A549 (cell line): Measurements from ENCODE around the gene TNC. TPM values are rescaled to one million over a fixed set of nuclear protein-coding genes. Genes with fewer than 3 reads are reported as not detected.

Experiments used
- ATAC-seq, 2 experiments: fragments of 200-7000 bp in 1 of 2; fragments of >200 bp in 1 of 2; cut with Nextera tagmentation in 1 of 2; cut with Tn5 transposase in 1 of 2; 3 replicates each; pipeline versions ENCODE4 v1.8.0 to v1.9.1; 2018 to 2020; ENCODE audit warnings: mild to moderate bottlenecking in 1 of 2, moderate library complexity in 1 of 2
- CTCF ChIA-PET: fragments of 300-600 bp; sonication (Branson Sonifier 250); formaldehyde crosslinking; extraction: SDS; loops from one replicate; lab custom pipeline; 2021; ENCODE audit warnings: antibody characterized with exemption, inconsistent platforms; lab: Yijun Ruan, JAX
- POLR2A ChIA-PET: fragments of 350-600 bp; formaldehyde crosslinking; extraction: SDS; loops from one replicate; lab custom pipeline; 2021; ENCODE audit warnings: antibody characterized with exemption, inconsistent platforms; lab: Yijun Ruan, JAX
- DNase-seq, 2 experiments: peaks; one replicate each; pipeline versions ENCODE4 v3.0.0 to v3.0.0-alpha.2; 2011 to 2016; ENCODE audit warnings: low read depth in 1 of 2, low spot score in 1 of 2
- FAIRE-seq: peaks from 2 replicates; lab custom pipeline; 2011; peaks lifted over from hg19 to GRCh38; lab: Jason Lieb, UNC
- H3K27ac ChIP-seq, 2 experiments: fragments of >200 bp; sonication (Bioruptor Twin); formaldehyde crosslinking; 3 replicates each; pipeline ENCODE4 v1.5.1; 2016 to 2017
- H3K4me1 ChIP-seq: fragments of >200 bp; sonication (Bioruptor Twin); formaldehyde crosslinking; 3 replicates; pipeline ENCODE4 v1.6.1; 2016
- H3K4me2 ChIP-seq: fragments of >200 bp; sonication (Bioruptor Twin); formaldehyde crosslinking; 3 replicates; pipeline ENCODE4 v1.6.1; 2016
- H3K4me3 ChIP-seq: fragments of >200 bp; sonication (Bioruptor Twin); formaldehyde crosslinking; 3 replicates; pipeline ENCODE4 v1.5.1; 2016
- H3K9me3 ChIP-seq: fragments of >200 bp; sonication (Bioruptor Twin); formaldehyde crosslinking; 3 replicates; pipeline ENCODE4 v1.6.1; 2016
- CHD2 ChIP-seq: fragments of 150-350 bp; IDR thresholded peaks from 2 replicates; pipeline ENCODE4 v1.6.1; 2014; ENCODE audit warnings: low read length; ENCODE audit not compliant: partially characterized antibody
- CHD4 ChIP-seq: fragments of 200-600 bp; sonication (generic); IDR thresholded peaks from 2 replicates; pipeline ENCODE4 v1.6.1; 2016; ENCODE audit warnings: antibody characterized with exemption, mild to moderate bottlenecking, borderline replicate concordance
- EHMT2 ChIP-seq: fragments of 200-600 bp; sonication (generic); IDR thresholded peaks from 2 replicates; pipeline ENCODE4 v1.6.1; 2016; ENCODE audit warnings: antibody characterized with exemption, low read depth, mild to moderate bottlenecking, moderate library complexity
- ESRRA ChIP-seq: fragments of 150-350 bp; IDR thresholded peaks from 2 replicates; pipeline ENCODE4 v1.6.1; 2014; ENCODE audit warnings: mild to moderate bottlenecking, low read length, borderline replicate concordance
- HDAC2 ChIP-seq: fragments of 200-600 bp; sonication (generic); IDR thresholded peaks from 2 replicates; pipeline ENCODE4 v1.6.1; 2016
- HEYL ChIP-seq: fragments of 250-450 bp; sonication (Bioruptor Pico); IDR thresholded peaks from 2 replicates; pipeline ENCODE4 v1.8.0; 2021; ENCODE audit warnings: mild to moderate bottlenecking, moderate library complexity
- HOXB13 ChIP-seq: fragments of 250-450 bp; sonication (Bioruptor Pico); IDR thresholded peaks from 2 replicates; pipeline ENCODE4 v1.5.0; 2020; ENCODE audit warnings: low read depth, mild to moderate bottlenecking, moderate library complexity
- JUN ChIP-seq, 2 experiments: fragments of >200 bp; sonication (Bioruptor Twin); formaldehyde crosslinking; IDR thresholded peaks; 2 replicates in 1 of 2; 3 replicates in 1 of 2; pipeline ENCODE4 v1.6.1; 2016 to 2017
- JUNB ChIP-seq: fragments of >200 bp; sonication (Bioruptor Twin); formaldehyde crosslinking; IDR thresholded peaks from 2 replicates; pipeline ENCODE4 v1.6.1; 2016
- KDM1A ChIP-seq: fragments of 200-600 bp; sonication (generic); IDR thresholded peaks from 2 replicates; pipeline ENCODE4 v1.6.1; 2016; ENCODE audit warnings: low read depth, mild to moderate bottlenecking
- MYC ChIP-seq: IDR thresholded peaks from 2 replicates; pipeline ENCODE4 v1.6.1; 2012; ENCODE audit warnings: mild to moderate bottlenecking, inconsistent platforms, low read length, improper control_type of control experiment, borderline replicate concordance
- NFE2L2 ChIP-seq: fragments of 150-350 bp; conservative IDR thresholded peaks from 2 replicates; pipeline ENCODE4 v1.6.1; 2014; ENCODE audit warnings: low read length
- NPAS2 ChIP-seq: fragments of 250-450 bp; sonication (Bioruptor Pico); IDR thresholded peaks from 2 replicates; pipeline ENCODE4 v1.8.0; 2022; ENCODE audit warnings: mild to moderate bottlenecking, moderate library complexity, borderline replicate concordance
- NR3C1 ChIP-seq: fragments of >200 bp; sonication (Bioruptor Twin); formaldehyde crosslinking; IDR thresholded peaks from 3 replicates; pipeline ENCODE4 v1.6.1; 2017
- PHF8 ChIP-seq: fragments of 200-600 bp; sonication (generic); IDR thresholded peaks from 2 replicates; pipeline ENCODE4 v1.6.1; 2016; ENCODE audit warnings: low read depth, mild to moderate bottlenecking, antibody characterized with exemption, moderate library complexity, borderline replicate concordance
- POLR2A ChIP-seq: IDR thresholded peaks from 2 replicates; pipeline ENCODE4 v1.6.1; 2012; ENCODE audit warnings: mild to moderate bottlenecking, low read length
- POLR2AphosphoS2 ChIP-seq: conservative IDR thresholded peaks from 2 replicates; pipeline ENCODE4 v1.6.1; 2012; ENCODE audit warnings: low read length, improper control_type of control experiment, inconsistent platforms
- RARB ChIP-seq: fragments of 250-450 bp; sonication (Bioruptor Pico); IDR thresholded peaks from 2 replicates; pipeline ENCODE4 v1.8.0; 2021; ENCODE audit warnings: mild to moderate bottlenecking, moderate library complexity
- SMC3 ChIP-seq: fragments of >200 bp; sonication (Bioruptor Twin); formaldehyde crosslinking; IDR thresholded peaks from 3 replicates; pipeline ENCODE4 v1.6.1; 2018; ENCODE audit warnings: inconsistent platforms
- SREBF2 ChIP-seq: fragments of 450-650 bp; IDR thresholded peaks from 2 replicates; pipeline ENCODE4 v1.6.1; 2014; ENCODE audit warnings: mild to moderate bottlenecking, moderate library complexity
- TP53 ChIP-seq: fragments of 250-450 bp; sonication (Bioruptor Pico); IDR thresholded peaks from 2 replicates; pipeline ENCODE4 v1.5.0; 2021; ENCODE audit warnings: mild to moderate bottlenecking, moderate library complexity
- ZNF302 ChIP-seq: fragments of 250-450 bp; sonication (Bioruptor Pico); IDR thresholded peaks from 2 replicates; pipeline ENCODE4 v1.9.0; 2021; ENCODE audit warnings: inconsistent platforms, mild to moderate bottlenecking, moderate library complexity
- WGBS: methylation state at CpG from one replicate; pipeline ENCODE4 v1.1.6; 2017; ENCODE audit errors: missing lambda C conversion rate; 5-methylcytosine and 5-hydroxymethylcytosine counted together
- polyA plus RNA-seq, 4 experiments: library from polyadenylated mRNA; depleted of rRNA in 3 of 4; stranded (reverse); fragments of >200 nt; fragmentation: RNase III in 1 of 4; extraction: RNeasy Plus Mini Kit Qiagen cat#74134 plus additional on column Dnase treatment in 1 of 4; gene quantifications; 2 replicates in 3 of 4; 3 replicates in 1 of 4; pipeline ENCODE4 v1.2.3, GENCODE V29; 2011 to 2017
- TF ChIP-seq, protein P1 (sequence below): IDR thresholded peaks from 2 replicates; pipeline ENCODE4 v1.6.1; 2012; ENCODE audit warnings: low read depth, borderline replicate concordance
- TF ChIP-seq, protein P2 (sequence below): fragments of >200 bp; sonication (Bioruptor Twin); formaldehyde crosslinking; IDR thresholded peaks from 2 replicates; pipeline ENCODE4 v1.6.1; 2016
- TF ChIP-seq, protein P3 (sequence below): IDR thresholded peaks from 2 replicates; pipeline ENCODE4 v1.6.1; 2012
- TF ChIP-seq, protein P4 (sequence below): fragments of 150-350 bp; IDR thresholded peaks from 2 replicates; pipeline ENCODE4 v1.6.1; 2014; ENCODE audit warnings: low read depth, mild to moderate bottlenecking, low read length
- TF ChIP-seq, protein P5 (sequence below): fragments of >200 bp; sonication (Bioruptor Twin); formaldehyde crosslinking; IDR thresholded peaks from 3 replicates; pipeline ENCODE4 v1.5.1; 2016

Gene TNC
- polyA plus RNA-seq, 2 of the 4 experiments (the other 2 are of a cell fraction) = 0.50 to 0.63 TPM

DNA sequence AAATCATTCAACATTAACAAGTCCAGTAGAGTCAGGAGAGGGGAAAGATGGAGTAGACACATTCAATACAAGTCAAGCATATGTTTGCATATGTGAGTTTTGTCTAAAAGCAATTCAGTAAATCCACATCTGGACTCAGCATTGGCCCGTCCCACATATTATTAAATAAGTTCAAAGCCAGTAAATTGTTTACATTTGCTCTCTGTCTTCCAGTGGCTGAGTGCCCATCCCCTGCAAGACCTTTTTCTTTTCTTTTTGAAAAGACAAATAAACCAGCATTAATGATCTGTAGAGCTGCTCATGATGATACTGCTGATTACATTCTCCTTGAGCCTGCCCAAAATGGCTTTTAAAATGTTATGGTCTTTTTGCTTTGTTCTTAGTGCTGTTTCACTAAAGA, 71.1 kb downstream of the TNC start:
- WGBS = 56% methylated on average over 1 of the region's 1 CpG
- no peak overlapping the region for H3K27ac ChIP-seq
- no peak overlapping the region for H3K4me3 ChIP-seq
- CTCF ChIA-PET = interaction anchor here (0.6 to 1.5 kb wide), 2 partner anchors 136 to 273 kb away, joined by 3 to 4 read pairs; no protein-coding TSS in a partner anchor
- no peak overlapping the region for H3K4me2 ChIP-seq
- H3K4me1 ChIP-seq = no peaks in the 10 kb centered on the region
- no peak for TF ChIP-seq PHF8
- no peak for TF ChIP-seq TP53 (CRISPR knock-in tag)
- TF ChIP-seq HOXB13 (CRISPR knock-in tag) = no peak
- no peak for TF ChIP-seq JUNB
- TF ChIP-seq SREBF2 = no peak
- TF ChIP-seq, protein P1, sequence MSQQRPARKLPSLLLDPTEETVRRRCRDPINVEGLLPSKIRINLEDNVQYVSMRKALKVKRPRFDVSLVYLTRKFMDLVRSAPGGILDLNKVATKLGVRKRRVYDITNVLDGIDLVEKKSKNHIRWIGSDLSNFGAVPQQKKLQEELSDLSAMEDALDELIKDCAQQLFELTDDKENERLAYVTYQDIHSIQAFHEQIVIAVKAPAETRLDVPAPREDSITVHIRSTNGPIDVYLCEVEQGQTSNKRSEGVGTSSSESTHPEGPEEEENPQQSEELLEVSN = no peak
- TF ChIP-seq HEYL (CRISPR knock-in tag) = no peak
- TF ChIP-seq, protein P2, sequence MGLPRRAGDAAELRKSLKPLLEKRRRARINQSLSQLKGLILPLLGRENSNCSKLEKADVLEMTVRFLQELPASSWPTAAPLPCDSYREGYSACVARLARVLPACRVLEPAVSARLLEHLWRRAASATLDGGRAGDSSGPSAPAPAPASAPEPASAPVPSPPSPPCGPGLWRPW = no peak
- no peak for TF ChIP-seq POLR2A
- TF ChIP-seq EHMT2 = no peak
- TF ChIP-seq, protein P3, sequence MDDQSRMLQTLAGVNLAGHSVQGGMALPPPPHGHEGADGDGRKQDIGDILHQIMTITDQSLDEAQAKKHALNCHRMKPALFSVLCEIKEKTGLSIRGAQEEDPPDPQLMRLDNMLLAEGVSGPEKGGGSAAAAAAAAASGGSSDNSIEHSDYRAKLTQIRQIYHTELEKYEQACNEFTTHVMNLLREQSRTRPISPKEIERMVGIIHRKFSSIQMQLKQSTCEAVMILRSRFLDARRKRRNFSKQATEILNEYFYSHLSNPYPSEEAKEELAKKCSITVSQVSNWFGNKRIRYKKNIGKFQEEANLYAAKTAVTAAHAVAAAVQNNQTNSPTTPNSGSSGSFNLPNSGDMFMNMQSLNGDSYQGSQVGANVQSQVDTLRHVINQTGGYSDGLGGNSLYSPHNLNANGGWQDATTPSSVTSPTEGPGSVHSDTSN = no peak
- TF ChIP-seq, all 56 proteins: peak for 0
- no peaks in the 10 kb centered on the region for H3K9me3 ChIP-seq
- POLR2A ChIA-PET = no interaction called here
- FAIRE-seq = no peak
- no peak for DNase-seq
- no peak for ATAC-seq

DNA sequence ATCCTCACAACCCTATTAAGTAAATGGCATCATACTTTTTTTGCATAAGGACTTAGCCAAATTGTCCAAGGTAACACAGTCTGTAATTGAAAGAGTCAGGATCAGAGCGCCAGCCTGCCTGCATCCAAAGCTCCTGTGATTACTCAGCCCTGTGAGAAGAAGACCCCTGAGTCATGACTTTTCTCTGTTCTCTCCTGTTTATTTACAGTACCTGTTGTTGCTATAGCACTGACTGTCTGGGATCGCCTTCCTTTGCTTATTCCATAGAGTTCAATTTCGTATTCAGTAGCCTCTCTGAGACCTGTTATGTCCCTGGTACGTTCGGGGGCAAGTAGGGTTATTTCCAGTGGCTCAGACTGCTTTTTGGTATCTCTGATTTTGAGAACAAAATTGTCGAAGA, 71.8 kb downstream of the TNC start:
- POLR2A ChIA-PET = no interaction called here

DNA sequence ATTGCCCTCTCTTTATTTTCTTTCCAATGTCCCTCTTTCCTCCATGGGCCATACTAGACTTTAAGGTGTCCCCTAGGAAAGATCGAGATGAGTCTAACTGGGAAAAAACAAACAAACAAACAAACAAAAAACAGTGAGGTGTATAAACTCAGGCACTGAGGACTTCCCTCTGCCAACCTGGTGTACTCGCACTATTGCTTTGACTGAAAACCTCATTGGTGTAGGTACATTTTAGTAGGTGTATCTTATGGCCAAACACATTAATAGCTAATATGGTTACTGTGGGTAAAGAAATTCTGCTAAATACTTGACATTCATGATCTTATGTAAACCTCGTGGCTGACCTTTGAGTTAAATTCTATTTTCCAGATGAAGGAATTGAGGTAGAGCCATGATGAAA, 74.3 kb downstream of the TNC start:
- FAIRE-seq = no peak
- no peaks in the 10 kb centered on the region for H3K4me1 ChIP-seq
- no peak for ATAC-seq
- no peak overlapping the region for H3K4me2 ChIP-seq
- WGBS = 45% methylated on average over 3 of the region's 3 CpGs
- H3K27ac ChIP-seq = no peak overlapping the region
- ChIA-PET POLR2A (no interaction called here), CTCF (interaction anchor here (1.8 kb wide), 1 partner anchor 29 kb away, joined by 6 read pairs; no protein-coding TSS in a partner anchor)
- no peak overlapping the region for H3K4me3 ChIP-seq
- no peaks in the 10 kb centered on the region for H3K9me3 ChIP-seq
- DNase-seq = no peak
- TF ChIP-seq ZNF302 (CRISPR knock-in tag) (no peak), POLR2AphosphoS2 (no peak), RARB (CRISPR knock-in tag) (no peak), PHF8 (no peak), ESRRA (no peak), NPAS2 (CRISPR knock-in tag) (no peak), JUN (IDR thresholded peaks at IDR 0.05) (no peak), HEYL (CRISPR knock-in tag) (no peak), EHMT2 (no peak), KDM1A (no peak), NFE2L2 (no peak), CHD4 (no peak), MYC (no peak), SREBF2 (no peak), SMC3 (no peak)
- TF ChIP-seq, protein P1 = no peak
- TF ChIP-seq, protein P4, sequence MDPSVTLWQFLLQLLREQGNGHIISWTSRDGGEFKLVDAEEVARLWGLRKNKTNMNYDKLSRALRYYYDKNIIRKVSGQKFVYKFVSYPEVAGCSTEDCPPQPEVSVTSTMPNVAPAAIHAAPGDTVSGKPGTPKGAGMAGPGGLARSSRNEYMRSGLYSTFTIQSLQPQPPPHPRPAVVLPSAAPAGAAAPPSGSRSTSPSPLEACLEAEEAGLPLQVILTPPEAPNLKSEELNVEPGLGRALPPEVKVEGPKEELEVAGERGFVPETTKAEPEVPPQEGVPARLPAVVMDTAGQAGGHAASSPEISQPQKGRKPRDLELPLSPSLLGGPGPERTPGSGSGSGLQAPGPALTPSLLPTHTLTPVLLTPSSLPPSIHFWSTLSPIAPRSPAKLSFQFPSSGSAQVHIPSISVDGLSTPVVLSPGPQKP = no peak
- TF ChIP-seq, protein P2 = no peak

More for the DNA sequence above, 71.8 kb downstream of the TNC start:
- CTCF ChIA-PET = interaction anchor here (1.0 to 1.5 kb wide), 3 partner anchors 10 to 135 kb away, joined by 3 to 4 read pairs (median 3); no protein-coding TSS in a partner anchor
- no peak overlapping the region for H3K4me3 ChIP-seq
- FAIRE-seq (no peak), DNase-seq (no peak), ATAC-seq (no peak)
- 64% methylated on average over 6 of the region's 6 CpGs for WGBS
- H3K27ac ChIP-seq = no peak overlapping the region
- H3K4me2 ChIP-seq = no peak overlapping the region
- H3K4me1 ChIP-seq = no peaks in the 10 kb centered on the region
- TF ChIP-seq, protein P5, sequence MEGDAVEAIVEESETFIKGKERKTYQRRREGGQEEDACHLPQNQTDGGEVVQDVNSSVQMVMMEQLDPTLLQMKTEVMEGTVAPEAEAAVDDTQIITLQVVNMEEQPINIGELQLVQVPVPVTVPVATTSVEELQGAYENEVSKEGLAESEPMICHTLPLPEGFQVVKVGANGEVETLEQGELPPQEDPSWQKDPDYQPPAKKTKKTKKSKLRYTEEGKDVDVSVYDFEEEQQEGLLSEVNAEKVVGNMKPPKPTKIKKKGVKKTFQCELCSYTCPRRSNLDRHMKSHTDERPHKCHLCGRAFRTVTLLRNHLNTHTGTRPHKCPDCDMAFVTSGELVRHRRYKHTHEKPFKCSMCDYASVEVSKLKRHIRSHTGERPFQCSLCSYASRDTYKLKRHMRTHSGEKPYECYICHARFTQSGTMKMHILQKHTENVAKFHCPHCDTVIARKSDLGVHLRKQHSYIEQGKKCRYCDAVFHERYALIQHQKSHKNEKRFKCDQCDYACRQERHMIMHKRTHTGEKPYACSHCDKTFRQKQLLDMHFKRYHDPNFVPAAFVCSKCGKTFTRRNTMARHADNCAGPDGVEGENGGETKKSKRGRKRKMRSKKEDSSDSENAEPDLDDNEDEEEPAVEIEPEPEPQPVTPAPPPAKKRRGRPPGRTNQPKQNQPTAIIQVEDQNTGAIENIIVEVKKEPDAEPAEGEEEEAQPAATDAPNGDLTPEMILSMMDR = no peak
- TF ChIP-seq TP53 (CRISPR knock-in tag) (no peak), NR3C1 (no peak), CHD2 (no peak), HDAC2 (no peak)
- TF ChIP-seq, all 56 proteins: peak for 0
- no peaks in the 10 kb centered on the region for H3K9me3 ChIP-seq
